Stimulated activated CD8-positive, alpha-beta memory T cell treated with anti-CD3 and anti-CD28 coated beads, Interleukin-7, amount 100 ng/mL, for 48 hours (primary cell): ENCODE measurements around the gene SH3RF3.
"Not testable (repeated sequence)": the region's sequence is repeated elsewhere in the genome, so short reads cannot be mapped to it uniquely, and the experiment has no call there.

ENCODE experiments used
- DNase-seq, 2 donors: peaks; one replicate each; pipeline ENCODE4 v3.0.0-alpha.2; 2020; ENCODE audit warnings: low read depth in 1 of 2; ENCODE audit errors: extremely low read depth in 1 of 2

Gene SH3RF3

DNA sequence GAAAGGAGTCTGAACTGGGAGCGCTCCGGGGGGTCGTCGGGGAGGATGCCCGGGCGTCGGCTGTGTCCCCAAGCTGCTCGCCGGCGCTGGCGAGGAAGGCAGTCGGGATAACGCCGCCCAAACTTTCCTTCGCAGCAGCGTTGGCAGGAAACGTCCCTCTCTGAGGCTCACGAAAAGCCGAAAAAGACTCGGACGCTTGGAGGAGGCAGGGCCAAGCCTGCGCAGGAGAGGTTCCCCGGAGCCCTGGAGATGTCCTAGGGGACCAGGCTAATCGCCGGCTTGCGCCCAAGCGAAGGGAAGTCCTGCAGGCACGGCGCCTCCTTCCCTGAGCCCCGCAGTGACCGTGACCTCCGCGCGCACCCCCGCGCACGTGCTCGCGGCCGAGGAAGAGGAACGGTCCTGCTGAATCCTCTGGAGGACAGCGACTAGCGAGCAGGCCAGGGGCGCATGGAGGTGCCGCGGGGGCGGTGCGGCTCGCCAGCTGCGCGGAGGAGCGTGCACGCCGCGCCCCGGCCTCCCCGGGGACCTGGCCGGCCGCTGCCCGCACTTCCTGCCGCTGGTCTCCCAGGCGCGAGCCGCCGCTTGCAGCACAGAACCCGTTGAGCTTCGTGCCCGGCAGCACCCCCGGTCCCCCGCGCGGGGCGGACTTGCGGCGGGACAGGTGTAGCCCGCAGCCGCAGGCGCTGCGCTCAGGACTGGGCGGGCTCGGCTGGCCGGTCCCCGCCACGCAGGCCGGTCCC, at the start of gene SH3RF3:
Gene SH3RF3 (plus strand): TSS at position 590 of the 740 bp plus-strand sequence.
- DNase-seq, result no peak

DNA sequence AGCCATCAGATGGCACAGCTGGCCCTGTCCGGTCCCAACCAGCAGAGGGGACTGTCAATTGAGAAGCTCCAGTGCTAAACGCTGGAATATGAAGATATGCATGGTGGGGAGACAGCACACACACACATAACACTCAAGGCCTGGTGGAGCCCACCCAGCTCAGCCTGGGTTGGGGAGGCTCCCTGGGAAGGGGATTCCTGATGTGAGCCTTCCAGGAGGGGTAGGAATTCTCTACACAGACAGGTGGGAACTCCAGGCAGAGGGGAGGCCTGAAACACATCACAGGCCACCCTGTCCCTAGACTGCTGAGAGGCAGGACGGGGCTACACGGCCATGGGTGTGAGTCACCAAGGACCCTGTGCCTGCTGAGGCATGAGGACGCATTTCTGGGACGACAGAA, 49.4 kb upstream of the SH3RF3 start:
- DNase-seq, result no peak

DNA sequence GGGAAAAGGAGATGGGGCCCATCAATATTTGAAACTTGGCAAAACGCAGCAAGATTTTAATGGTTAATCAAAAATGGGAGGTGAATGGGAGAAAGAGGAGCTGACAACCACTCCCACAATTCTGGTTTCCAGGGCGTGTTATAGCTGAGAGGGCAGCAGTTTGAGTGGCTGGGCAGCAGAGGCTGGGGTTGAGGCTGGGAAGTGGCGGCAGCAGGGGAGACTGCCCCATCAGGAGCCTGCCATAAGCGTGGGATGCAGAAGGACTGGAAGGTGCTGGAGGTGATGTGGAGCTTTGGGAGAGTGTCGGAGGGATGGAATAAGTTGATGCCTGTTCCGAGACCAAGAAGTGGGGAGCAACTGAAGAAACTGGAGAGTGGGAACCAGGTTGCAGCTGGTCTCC, 48.9 kb upstream of the SH3RF3 start:
- DNase-seq, result no peak

DNA sequence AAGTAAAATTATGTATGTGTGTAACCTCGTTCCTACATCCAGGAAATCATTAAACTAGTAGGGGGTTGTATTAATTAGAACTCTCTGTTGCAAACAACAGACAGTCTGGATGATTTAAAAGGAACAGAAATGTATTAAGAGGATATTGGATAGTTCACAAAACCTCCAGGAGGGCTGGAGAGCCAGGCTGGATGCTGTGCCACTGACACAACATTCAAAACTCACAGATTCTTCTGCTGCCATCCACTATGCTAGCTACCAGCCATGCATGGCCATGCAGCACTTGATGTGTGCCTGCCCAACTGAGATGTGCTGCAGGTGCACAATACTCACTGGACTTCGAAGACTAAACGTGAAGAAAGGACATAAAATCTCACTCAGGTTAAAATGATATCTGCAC, 48.2 kb upstream of the SH3RF3 start:
- no peak for DNase-seq

DNA sequence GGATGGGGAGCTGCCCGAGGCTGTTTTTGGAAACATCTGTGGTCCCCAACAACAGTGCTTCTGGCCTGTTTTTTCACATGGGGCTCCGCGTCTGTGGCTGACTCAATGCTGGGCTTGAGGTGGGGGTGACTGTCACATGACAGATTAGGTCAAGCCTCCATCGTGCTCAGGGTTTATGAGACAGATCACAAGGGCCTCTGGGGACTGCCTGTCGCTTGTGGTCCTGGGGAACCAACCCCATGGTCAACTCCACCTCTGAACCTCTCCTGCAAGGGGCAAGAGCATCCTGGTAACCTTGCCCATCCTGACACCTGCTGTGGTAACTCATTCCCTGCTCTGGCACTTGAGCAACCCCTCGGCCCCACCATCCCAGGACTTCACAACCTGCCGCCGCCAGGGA, 47.6 kb upstream of the SH3RF3 start:
- no peak for DNase-seq

DNA sequence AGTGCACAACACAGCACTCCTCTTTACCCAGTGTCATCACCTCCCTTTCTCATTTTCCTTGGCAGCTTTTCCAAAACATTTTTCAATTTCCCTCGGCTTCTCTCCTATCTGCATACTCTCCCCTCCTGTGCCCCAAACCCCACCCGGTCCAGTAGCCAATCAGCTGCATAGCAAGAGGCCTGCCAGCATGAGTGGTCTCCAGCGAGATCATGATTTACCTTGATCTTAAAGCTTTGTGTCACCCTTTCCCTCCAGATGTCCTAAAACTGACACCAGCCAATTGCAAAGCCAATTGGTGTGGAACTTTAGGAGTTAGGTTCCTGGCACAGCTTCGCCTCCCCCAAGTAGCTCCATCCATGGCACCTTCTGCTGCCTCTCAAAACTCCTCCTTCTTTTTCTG, 45.2 kb upstream of the SH3RF3 start:
- no peak for DNase-seq

DNA sequence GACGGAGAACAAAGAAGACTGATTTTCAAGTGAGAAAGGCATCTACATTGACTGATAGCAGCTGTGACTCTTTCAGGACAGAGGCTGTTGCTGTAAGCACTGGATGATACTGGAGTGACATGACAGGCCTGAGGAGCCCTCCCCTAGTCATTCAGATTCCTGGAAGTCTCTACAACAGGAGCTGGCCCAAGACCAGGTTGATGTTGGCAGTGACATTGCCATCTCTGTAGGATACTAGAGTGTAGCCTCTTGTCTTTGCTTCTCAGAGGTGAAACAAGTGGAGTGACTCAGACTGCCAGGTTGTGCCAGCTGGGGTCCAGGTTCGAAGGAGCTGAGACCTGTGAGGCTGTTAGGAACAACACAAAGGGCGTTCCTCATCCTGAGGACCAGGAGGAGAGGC, 44.7 kb upstream of the SH3RF3 start:
- no peak for DNase-seq

DNA sequence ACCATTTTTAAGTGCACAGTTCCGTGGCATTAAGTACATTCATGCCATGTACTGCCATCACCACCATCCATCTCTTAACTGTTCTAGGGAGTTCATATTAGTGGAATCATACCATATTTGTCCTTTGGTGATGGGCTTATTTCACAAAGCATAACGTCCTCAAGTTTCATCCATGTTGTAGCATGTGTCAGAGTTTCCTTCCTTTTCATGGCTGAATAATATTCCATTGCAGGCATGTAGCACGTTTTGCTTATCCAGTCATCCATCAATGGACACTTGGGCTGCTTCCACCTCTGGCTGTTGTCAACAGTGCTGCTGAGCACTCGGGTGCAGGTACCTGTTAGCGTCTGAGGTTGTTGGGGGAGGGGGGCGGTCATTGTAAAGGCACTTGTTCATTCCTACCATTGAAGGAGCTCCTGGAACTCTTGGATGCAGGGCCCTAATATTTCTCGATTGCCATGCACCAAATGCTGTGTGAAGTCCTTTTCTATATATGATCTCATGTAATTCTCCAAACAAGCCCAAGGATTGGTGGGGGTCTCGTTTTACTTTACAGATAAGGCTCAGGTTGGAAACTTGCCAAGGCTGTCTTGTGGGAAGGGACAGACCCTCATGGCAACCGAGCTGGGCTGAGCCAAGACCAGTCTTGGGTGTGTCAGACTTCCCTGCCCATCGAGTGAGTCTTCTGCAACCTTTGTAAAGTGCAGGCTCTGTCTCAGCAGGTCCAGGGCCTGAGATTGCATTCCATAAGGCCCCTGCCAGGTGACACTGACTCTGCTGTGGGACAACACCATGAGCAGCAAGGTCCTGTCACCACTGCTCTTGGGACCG, 42.9 kb upstream of the SH3RF3 start:
- DNase-seq, result no peak

DNA sequence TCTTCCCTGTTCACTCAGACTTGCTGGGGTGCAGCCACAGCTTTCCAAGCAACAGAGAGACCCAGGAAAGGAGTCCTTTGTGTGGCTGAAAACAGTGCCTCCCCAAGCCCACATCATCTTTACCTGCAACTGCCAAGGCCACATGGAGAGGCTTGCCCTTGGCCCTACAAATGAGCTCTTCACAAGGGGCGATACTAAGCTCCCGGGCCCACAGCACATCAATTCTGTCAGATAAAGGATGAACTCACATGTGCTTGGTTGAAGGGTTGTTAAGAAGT, 42.3 kb upstream of the SH3RF3 start:
- DNase-seq, result no peak

DNA sequence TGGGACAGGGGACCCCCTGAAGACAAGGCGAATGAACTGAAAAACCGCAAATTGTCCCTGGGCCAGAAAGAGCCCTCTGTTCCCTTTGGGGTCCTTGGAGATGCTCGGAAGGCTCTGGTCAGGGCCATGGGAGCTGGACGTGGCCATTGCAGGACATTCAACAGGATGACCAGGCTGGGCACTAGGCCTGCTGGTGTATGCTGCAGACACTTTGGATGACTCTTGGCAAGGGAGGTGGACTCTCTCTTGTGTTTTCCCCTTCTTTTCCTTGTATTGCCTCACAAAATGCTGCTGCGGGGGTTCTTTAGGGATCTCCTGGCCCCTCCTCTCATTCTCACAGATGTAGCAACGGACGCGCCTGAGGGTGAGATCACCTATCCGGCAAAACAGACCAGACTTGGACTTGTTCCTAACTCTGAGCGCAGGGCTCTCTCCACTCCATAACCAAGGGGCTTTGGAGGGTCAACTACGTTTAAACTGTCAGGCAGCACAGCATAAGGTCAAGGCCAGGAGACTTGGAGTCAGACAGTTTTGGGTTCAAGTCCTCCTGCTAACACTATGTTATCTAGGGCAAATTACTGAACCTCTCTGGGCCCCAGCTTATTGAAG, 41.8 kb upstream of the SH3RF3 start:
- no peak for DNase-seq

DNA sequence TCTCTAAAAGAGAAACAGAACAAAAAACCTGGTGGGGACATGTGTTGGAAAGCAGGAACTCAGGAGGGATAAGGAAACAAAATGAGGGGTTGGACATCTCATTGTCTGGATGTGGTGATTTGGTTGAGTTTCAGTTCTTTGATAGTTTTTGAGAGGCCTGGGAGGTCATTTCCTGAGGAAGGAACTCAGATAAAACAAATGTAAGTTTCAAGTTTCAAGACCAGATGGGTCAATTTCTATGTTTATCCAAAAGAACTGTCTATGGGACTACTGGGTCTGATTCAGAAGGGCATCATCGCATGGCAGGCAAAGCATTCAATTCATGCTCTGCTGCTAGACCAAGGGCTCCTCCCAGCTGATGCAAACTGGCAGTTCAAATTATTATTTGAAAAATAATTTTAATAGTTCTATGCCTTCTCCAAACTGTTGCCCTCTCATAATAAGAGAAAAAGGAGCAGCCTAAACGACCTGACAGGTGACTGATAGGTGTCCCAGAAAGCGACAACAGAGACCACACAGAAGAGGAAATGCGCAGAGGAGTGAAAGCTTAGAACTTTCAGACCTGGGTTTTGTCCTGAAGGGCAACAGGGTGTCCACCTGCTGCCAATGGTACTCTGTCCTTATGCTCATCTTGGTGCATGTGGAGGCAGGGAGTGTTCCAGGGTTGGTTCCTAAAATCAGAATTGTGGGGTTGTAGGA, 39.3 kb upstream of the SH3RF3 start:
- DNase-seq, result no peak

DNA sequence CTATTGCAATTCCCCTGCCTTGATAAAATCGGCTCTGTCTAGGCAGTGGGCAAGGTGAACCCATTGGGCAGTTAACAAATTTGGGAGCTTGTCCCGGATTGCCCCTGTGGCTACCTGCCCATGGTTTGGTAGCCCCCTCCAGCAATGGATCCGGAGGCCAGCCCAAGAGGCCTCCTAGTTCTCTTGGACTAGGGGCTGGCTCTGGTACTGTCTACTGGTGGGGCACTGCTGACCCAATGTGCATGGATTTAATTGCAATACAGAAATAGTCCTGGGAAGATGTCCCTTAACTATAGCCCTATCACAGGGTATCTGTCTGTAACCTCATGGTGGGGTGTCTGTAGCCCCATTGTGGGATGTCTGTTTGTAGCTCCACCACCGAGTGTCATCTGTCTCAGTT, 37.5 kb upstream of the SH3RF3 start:
- DNase-seq, result no peak

DNA sequence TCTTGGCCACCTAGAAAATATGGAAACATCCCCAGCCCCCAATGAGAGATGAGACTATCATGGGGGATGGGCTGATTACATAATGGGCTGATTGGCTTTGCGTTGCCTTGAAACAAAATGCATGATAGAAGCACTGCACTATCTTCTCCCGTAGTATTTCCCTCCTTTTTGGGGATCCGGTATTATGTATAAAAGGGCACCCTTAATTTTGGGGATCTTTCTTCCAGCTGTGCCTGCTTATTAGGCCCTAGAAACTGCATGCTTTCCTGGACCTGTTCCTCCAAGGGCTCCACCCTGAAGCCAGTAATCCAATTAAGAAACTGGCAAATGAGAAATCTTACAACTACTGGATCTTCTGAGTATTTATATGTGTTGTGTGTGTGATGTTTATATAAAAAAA, 34.9 kb upstream of the SH3RF3 start:
- no peak for DNase-seq

DNA sequence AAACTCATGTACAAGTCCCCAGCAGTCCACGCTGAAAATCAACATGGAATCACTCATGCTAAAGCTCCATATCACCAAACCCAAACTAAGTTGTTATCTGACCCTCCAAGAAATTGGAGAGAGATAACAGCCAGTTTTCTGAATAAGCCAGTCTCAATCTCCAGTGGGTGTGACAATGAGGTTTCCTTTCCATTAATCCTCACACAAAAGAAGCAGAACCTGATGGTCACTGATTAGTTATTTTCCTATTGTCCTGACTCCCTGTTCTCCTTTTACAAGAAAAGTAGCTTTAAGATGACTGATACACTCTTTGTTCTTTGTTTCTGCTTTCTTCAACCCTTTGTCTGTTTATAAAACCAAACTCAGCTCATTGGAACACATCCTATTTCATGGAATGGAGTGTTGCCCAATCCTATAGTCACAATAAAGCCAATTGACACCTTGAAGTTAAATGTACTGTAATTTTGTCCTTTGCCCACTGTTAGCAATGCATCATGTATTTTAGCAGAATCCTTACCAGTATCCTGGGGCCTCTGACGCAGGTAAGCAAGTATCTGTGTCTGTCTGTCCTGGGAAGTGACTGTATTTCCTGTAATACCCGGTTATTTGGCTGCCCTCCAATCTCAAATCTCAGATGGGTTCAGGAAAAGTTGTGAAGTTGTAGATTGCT, 30.6 kb upstream of the SH3RF3 start:
- DNase-seq, result no peak

DNA sequence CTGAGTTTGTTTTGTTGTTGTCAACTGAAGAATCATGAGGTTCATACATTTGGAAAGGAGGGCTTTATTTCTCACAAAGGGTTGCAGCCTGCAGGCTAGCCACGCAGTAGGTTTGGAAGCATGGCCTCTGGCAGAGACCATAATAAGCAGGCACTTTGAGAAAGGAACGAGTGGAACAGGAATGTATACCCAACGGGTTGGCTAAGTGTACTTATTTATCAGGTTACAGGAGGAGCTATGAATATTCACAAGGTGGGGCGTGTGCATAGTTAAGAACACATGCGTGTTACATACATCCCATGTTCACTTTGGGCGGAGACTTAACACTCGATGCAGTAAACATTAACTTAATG, 30.1 kb upstream of the SH3RF3 start:
- DNase-seq, result no peak

DNA sequence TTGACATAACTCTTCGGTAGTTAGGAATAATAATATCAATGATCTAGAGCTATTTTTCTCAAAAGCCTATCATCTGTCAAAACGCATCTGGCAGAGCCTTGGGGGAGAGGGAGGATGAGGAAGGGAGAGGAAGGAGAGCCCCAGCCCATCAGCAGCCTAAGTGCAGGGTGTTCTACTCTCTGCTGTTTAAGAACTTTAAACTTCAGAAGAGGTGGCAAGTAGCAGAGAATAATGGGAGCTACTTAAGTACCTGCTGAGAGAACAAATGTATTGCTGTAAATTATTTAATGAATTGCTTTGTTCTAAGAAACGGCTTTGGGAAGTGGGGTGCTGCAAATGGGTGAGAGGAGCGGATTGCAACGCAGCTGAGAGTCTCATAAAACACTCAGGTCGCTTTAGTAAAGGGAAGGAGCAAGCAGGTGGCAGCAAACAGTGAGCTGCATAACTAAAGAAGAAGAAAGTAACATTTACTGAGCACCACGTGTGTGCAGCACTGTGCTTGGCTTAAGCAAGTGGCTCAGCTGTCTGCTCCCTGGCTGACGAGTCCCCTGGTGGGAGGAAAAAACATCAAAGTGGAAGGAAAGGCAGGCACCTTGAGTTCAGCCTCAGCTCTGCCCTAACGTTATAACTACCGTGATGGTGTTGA, 26.3 kb upstream of the SH3RF3 start:
- DNase-seq, result no peak

DNA sequence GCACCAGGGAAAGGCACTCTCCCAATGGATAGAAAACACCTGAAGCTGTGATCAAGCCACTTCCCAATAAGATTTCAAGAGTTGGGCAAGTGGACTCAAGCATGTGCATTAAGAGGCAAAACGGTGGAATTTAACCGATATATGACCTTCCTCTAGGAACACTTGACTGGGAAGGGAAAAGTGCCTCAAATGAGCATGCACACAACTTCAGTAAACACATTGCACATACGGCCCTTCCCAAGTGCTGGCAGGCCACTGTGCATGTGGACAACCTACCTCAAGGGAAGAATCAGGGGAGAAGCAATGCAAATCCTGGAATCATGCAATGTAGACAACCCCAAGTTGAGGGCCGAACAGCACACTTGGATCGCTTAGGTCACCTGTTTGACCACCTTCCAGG, 23.9 kb upstream of the SH3RF3 start:
- no peak for DNase-seq

DNA sequence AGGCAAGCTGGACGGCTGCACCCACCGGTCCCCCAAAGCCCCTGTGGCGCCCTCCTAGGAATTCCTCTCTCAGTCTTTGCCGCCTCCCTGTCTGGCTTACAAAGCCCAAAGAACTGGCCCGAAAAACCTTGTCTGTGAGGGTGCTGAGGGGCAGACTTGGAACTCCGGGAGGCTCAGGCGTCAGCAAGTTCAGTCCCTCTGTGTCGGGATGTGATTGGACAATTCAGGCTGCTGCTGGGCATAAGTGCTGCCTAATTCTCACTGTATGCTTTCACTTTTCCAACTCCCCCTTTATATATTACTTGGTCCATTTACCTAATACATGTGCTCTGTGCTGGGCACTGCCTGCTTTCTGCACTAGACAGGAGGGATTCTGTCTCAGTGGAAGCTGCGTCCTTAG, 20.3 kb upstream of the SH3RF3 start:
- DNase-seq, result no peak

DNA sequence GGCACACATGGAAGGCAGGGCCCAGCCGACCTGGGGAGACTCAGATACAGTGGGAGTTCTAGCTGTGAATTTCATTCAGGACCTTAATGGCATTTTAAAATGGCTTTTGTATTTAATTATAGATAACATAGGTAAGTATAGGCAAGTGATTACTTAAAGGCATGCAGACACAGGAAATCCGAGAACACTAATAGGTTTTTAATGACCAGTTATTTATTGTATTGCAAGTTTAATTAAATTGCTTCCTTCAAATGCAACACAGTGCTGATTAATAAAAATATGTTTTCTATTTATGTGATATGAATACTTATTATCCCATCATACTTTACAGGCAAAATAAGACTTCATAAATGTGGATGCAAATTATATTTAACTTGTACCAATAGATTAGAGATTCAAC, 19.7 kb upstream of the SH3RF3 start:
- no peak for DNase-seq

DNA sequence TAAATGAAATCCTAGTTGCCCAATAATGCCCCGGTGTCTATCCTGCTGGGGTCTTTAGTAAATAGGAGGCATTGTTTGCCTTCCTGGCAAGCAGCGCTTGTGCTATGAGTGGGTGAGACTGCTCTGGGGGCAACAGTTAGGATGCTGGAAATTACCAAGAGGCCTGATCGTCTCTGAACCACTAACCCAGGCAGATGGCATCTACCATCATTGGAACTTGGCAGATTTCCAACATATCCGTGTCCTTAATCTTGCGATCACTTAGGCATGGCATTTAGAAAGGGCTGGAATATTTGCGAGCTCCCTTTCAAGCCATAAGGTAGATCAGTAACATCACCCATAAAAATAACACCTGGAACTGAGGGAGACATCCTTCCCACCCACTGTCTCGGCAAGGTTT, 18.8 kb upstream of the SH3RF3 start:
- DNase-seq, result no peak

DNA sequence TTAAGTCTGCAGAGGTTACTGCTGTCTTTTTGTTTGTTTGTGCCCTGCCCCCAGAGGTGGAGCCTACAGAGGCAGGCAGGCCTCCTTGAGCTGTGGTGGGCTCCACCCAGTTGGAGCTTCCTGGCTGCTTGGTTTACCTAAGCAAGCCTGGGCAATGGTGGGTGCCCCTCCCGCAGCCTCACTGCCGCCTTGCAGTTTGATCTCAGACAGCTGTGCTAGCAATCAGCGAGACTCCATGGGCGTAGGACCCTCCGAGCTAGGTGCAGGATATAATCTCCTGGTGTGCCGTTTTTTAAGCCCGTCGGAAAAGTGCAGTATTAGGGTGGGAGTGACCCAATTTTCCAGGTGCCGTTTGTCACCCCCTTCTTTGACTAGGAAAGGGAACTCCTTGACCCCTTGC, 11.8 kb upstream of the SH3RF3 start:
- DNase-seq, result not testable (repeated sequence)
